ENCODE data around the gene ASB11.
"Not testable (repeated sequence)": the region's sequence is repeated elsewhere in the genome, so short reads cannot be mapped to it uniquely, and the experiment has no call there.

ASB11 gene

GRCh38 chrX:15310117-15310516 is 5.3 kb downstream of the ASB11 start:
- no peak overlapping the region for H3K27ac ChIP-seq (ENCODE audit: low read depth, low read length)
- no peaks in the 10 kb centered on the region for H3K4me1 ChIP-seq (ENCODE audit: control insufficient read depth, insufficient read depth, low read length)
- no peaks in the 10 kb centered on the region for H3K9me3 ChIP-seq (ENCODE audit: control insufficient read depth, insufficient read depth, low read length)
- H3K27me3 ChIP-seq (ENCODE audit: control insufficient read depth, insufficient read depth, low read length), result no peaks in the 10 kb centered on the region; the same call in 1 of the 2 replicates
- H3K9ac ChIP-seq (ENCODE audit: low read depth, low read length), result no peak overlapping the region
- H3K4me3 ChIP-seq (ENCODE audit: low read depth, low read length), result no peak overlapping the region
- H3K36me3 ChIP-seq (ENCODE audit: control insufficient read depth, insufficient read depth, low read length), result no peaks in the 10 kb centered on the region

- not testable (repeated sequence) for H3K27ac ChIP-seq (ENCODE audit: low read depth, low read length); H3K4me3 ChIP-seq (ENCODE audit: low read depth, low read length)
Measured at GRCh38 chrX:15305899-15306298, 9.5 kb downstream of the ASB11 start.

GRCh38 chrX:15301924-15302323 is 13.5 kb downstream of the ASB11 start:
- H3K4me3 ChIP-seq (ENCODE audit: low read depth, low read length), result no peak overlapping the region
- H3K9me3 ChIP-seq (ENCODE audit: control insufficient read depth, insufficient read depth, low read length), result no peaks in the 10 kb centered on the region
- H3K9ac ChIP-seq (ENCODE audit: low read depth, low read length), result no peak overlapping the region
- H3K4me1 ChIP-seq (ENCODE audit: control insufficient read depth, insufficient read depth, low read length), result no peaks in the 10 kb centered on the region
- peaks cover 3% of the 10 kb centered on the region; the same call in 1 of the 2 replicates for H3K27me3 ChIP-seq (ENCODE audit: control insufficient read depth, insufficient read depth, low read length)
- no peaks in the 10 kb centered on the region for H3K36me3 ChIP-seq (ENCODE audit: control insufficient read depth, insufficient read depth, low read length)
- H3K27ac ChIP-seq (ENCODE audit: low read depth, low read length), result no peak overlapping the region

More at GRCh38 chrX:15305899-15306298, 9.5 kb downstream of the ASB11 start:
- not testable (repeated sequence) for H3K27me3 ChIP-seq (ENCODE audit: control insufficient read depth, insufficient read depth, low read length); H3K9ac ChIP-seq (ENCODE audit: low read depth, low read length); H3K36me3 ChIP-seq (ENCODE audit: control insufficient read depth, insufficient read depth, low read length); H3K4me1 ChIP-seq (ENCODE audit: control insufficient read depth, insufficient read depth, low read length); H3K9me3 ChIP-seq (ENCODE audit: control insufficient read depth, insufficient read depth, low read length)

GRCh38 chrX:15299941-15300851 is 15.2 kb downstream of the ASB11 start:
- Histone ChIP-seq H3K4me1 (ENCODE audit: control insufficient read depth, insufficient read depth, low read length) (no peaks in the 10 kb centered on the region), H3K27ac (ENCODE audit: low read depth, low read length) (no peak overlapping the region)

DNA sequence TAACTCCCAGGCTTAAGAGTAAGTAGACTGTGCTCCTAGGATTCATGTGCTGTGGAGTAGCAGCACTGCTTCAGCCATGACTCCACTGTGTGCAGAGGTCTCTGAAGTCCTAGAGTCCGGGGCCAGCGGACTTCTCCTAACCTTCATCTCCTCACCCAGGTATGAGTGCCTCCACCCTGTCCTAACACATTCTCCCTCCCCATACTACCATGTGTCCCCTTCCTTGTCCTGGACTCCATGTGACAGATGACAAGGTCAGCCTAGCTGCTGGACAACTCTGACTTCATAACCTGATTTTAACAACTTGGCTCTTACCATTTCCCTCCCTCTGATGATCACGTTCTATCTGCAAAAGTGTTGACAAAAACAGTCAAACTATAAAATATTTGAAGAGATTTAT is 16.7 kb downstream of the ASB11 start:
- H3K36me3 ChIP-seq (ENCODE audit: control insufficient read depth, insufficient read depth, low read length), result no peaks in the 10 kb centered on the region
- H3K27me3 ChIP-seq (ENCODE audit: control insufficient read depth, insufficient read depth, low read length), result 0 out of 2 replicates have a peak, but pooled peaks cover 3% of the 10 kb centered on the region
- no peaks in the 10 kb centered on the region for H3K4me1 ChIP-seq (ENCODE audit: control insufficient read depth, insufficient read depth, low read length)
- H3K27ac ChIP-seq (ENCODE audit: low read depth, low read length), result no peak overlapping the region
- no peaks in the 10 kb centered on the region for H3K9me3 ChIP-seq (ENCODE audit: control insufficient read depth, insufficient read depth, low read length)
- H3K9ac ChIP-seq (ENCODE audit: low read depth, low read length), result no peak overlapping the region
- no peak overlapping the region for H3K4me3 ChIP-seq (ENCODE audit: low read depth, low read length)

More at GRCh38 chrX:15299941-15300851, 15.2 kb downstream of the ASB11 start:
- peaks cover 3% of the 10 kb centered on the region; the same call in 1 of the 2 replicates for H3K27me3 ChIP-seq (ENCODE audit: control insufficient read depth, insufficient read depth, low read length)
- no peak overlapping the region for H3K9ac ChIP-seq (ENCODE audit: low read depth, low read length)
- H3K36me3 ChIP-seq (ENCODE audit: control insufficient read depth, insufficient read depth, low read length), result no peaks in the 10 kb centered on the region
- no peaks in the 10 kb centered on the region for H3K9me3 ChIP-seq (ENCODE audit: control insufficient read depth, insufficient read depth, low read length)
- no peak overlapping the region for H3K4me3 ChIP-seq (ENCODE audit: low read depth, low read length)

DNA sequence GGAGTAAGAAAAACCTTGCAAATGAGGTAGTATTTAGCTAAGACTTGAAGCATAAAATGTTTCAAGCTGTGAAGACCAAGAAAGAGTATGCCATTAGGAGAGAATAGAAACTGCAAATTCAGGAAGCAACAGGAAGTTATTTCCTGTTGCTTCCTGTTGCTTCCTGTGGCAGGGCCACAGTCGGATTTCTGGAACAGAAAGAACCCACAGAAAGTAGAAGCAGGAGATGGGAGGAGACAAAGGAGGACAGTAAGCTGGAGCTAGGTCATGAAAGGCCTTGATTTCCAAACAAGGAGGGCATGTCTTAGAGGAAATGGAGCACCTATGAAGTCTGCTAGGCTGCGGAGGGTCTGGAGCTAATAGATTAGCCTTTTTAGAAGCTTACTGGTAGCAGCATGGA is 17.2 kb downstream of the ASB11 start:
- H3K27ac ChIP-seq (ENCODE audit: low read depth, low read length), result no peak overlapping the region
- H3K9me3 ChIP-seq (ENCODE audit: control insufficient read depth, insufficient read depth, low read length), result no peaks in the 10 kb centered on the region
- H3K9ac ChIP-seq (ENCODE audit: low read depth, low read length), result no peak overlapping the region
- H3K27me3 ChIP-seq (ENCODE audit: control insufficient read depth, insufficient read depth, low read length), result 0 out of 2 replicates have a peak, but pooled peaks cover 3% of the 10 kb centered on the region
- H3K4me3 ChIP-seq (ENCODE audit: low read depth, low read length), result no peak overlapping the region
- no peaks in the 10 kb centered on the region for H3K4me1 ChIP-seq (ENCODE audit: control insufficient read depth, insufficient read depth, low read length)
- H3K36me3 ChIP-seq (ENCODE audit: control insufficient read depth, insufficient read depth, low read length), result no peaks in the 10 kb centered on the region

DNA sequence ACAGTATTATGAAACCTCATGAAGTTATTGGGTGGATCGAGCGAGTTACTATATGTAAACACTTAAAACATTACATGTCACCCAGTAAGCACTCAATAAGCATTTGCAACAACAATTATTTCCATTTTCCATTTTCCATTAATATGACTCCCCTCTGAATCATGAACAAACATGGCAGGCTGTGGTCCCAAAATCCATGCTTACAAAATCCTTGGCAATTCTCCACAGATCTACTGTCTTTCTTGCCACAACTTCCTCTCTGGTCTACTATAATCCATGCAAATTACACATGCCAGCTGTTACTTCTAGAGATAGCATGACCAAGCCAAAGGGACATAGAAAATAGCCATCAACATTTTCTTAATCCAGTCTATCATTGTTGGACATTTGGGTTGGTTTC is 22.0 kb downstream of the ASB11 start:
- Histone ChIP-seq H3K36me3 (ENCODE audit: control insufficient read depth, insufficient read depth, low read length) (no peaks in the 10 kb centered on the region), H3K27me3 (ENCODE audit: control insufficient read depth, insufficient read depth, low read length) (no peaks in the 10 kb centered on the region), H3K4me1 (ENCODE audit: control insufficient read depth, insufficient read depth, low read length) (no peaks in the 10 kb centered on the region), H3K9me3 (ENCODE audit: control insufficient read depth, insufficient read depth, low read length) (no peaks in the 10 kb centered on the region), H3K9ac (ENCODE audit: low read depth, low read length) (no peak overlapping the region), H3K27ac (ENCODE audit: low read depth, low read length) (no peak overlapping the region), H3K4me3 (ENCODE audit: low read depth, low read length) (no peak overlapping the region)

GRCh38 chrX:15292861-15293260 is 22.6 kb downstream of the ASB11 start:
- H3K9me3 ChIP-seq (ENCODE audit: control insufficient read depth, insufficient read depth, low read length), result no peaks in the 10 kb centered on the region
- no peaks in the 10 kb centered on the region for H3K36me3 ChIP-seq (ENCODE audit: control insufficient read depth, insufficient read depth, low read length)
- no peaks in the 10 kb centered on the region for H3K27me3 ChIP-seq (ENCODE audit: control insufficient read depth, insufficient read depth, low read length)
- no peak overlapping the region for H3K9ac ChIP-seq (ENCODE audit: low read depth, low read length)
- no peak overlapping the region for H3K4me3 ChIP-seq (ENCODE audit: low read depth, low read length)
- H3K4me1 ChIP-seq (ENCODE audit: control insufficient read depth, insufficient read depth, low read length), result no peaks in the 10 kb centered on the region
- H3K27ac ChIP-seq (ENCODE audit: low read depth, low read length), result no peak overlapping the region

DNA sequence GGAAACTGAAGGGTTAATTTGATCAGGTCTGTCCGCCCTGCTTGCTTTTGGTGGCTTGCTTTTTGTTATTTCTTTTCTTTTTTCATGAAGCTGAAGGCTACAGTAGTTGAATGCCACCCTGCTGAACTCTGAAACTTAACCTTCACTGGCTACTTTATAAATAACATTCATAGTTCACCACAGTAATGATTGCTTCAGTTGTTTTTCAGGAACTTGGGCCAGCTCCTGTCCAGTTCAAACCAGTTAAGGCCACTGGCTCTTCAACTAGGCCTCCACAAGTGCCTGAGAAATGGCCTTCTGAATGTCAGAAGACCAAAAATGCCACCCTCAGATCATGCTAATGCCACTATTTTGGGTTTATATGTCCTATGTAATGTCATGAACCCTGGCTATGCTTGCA is 37.8 kb downstream of the ASB11 start:
- Histone ChIP-seq H3K4me3 (ENCODE audit: low read depth, low read length) (no peak overlapping the region), H3K9ac (ENCODE audit: low read depth, low read length) (no peak overlapping the region), H3K9me3 (ENCODE audit: control insufficient read depth, insufficient read depth, low read length) (no peaks in the 10 kb centered on the region), H3K4me1 (ENCODE audit: control insufficient read depth, insufficient read depth, low read length) (no peaks in the 10 kb centered on the region), H3K27ac (ENCODE audit: low read depth, low read length) (no peak overlapping the region), H3K36me3 (ENCODE audit: control insufficient read depth, insufficient read depth, low read length) (no peaks in the 10 kb centered on the region), H3K27me3 (ENCODE audit: control insufficient read depth, insufficient read depth, low read length) (no peaks in the 10 kb centered on the region)

DNA sequence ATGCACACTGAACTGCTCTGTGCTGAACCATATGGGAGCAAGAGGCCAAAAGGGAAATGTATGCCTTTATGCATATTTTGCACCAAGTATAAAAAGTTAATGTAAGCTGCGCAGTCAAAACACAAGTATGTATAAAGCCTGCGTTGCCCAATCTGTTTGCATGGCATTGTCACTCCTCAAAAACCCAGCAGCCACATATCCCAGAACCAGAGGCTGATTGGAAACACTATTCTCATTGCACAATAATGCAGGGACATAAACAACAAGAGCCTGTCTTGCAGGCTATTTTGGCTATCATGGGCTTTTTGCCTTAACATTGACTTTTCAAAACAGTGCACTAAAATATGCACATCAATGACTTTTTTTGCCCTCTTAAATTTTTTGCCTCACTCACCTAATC is 40.5 kb downstream of the ASB11 start:
- H3K9me3 ChIP-seq (ENCODE audit: control insufficient read depth, insufficient read depth, low read length), result no peaks in the 10 kb centered on the region
- H3K36me3 ChIP-seq (ENCODE audit: control insufficient read depth, insufficient read depth, low read length), result no peaks in the 10 kb centered on the region
- no peak overlapping the region for H3K27ac ChIP-seq (ENCODE audit: low read depth, low read length)
- 0 out of 2 replicates have a peak, but pooled peaks cover 3% of the 10 kb centered on the region for H3K27me3 ChIP-seq (ENCODE audit: control insufficient read depth, insufficient read depth, low read length)
- no peak overlapping the region for H3K9ac ChIP-seq (ENCODE audit: low read depth, low read length)
- no peak overlapping the region for H3K4me3 ChIP-seq (ENCODE audit: low read depth, low read length)
- H3K4me1 ChIP-seq (ENCODE audit: control insufficient read depth, insufficient read depth, low read length), result peaks cover 5% of the 10 kb centered on the region

- not testable (repeated sequence) for H3K4me3 ChIP-seq (ENCODE audit: low read depth, low read length); H3K27me3 ChIP-seq (ENCODE audit: control insufficient read depth, insufficient read depth, low read length); H3K36me3 ChIP-seq (ENCODE audit: control insufficient read depth, insufficient read depth, low read length); H3K9ac ChIP-seq (ENCODE audit: low read depth, low read length); H3K9me3 ChIP-seq (ENCODE audit: control insufficient read depth, insufficient read depth, low read length); H3K27ac ChIP-seq (ENCODE audit: low read depth, low read length)
- peaks cover 11% of the 10 kb centered on the region for H3K4me1 ChIP-seq (ENCODE audit: control insufficient read depth, insufficient read depth, low read length)
Measured at GRCh38 chrX:15273275-15273674, 42.2 kb downstream of the ASB11 start.
